Vagina (tissue), 2 donors: ENCODE measurements around the gene GFI1.

Source experiments
- POLR2A ChIP-seq, 2 donors: fragments of 450-650 bp; IDR thresholded peaks; one replicate each; pipeline ENCODE4 v1.6.1; 2017; ENCODE audit warnings: antibody characterized with exemption in 2 of 2, mild to moderate bottlenecking in 2 of 2, moderate library complexity in 2 of 2
- POLR2AphosphoS5 ChIP-seq, 2 donors: sonication (generic); formaldehyde crosslinking; IDR thresholded peaks; one replicate each; pipeline ENCODE4 v1.9.0; 2017; ENCODE audit warnings: antibody characterized with exemption in 2 of 2, mild to moderate bottlenecking in 2 of 2, low read depth in 1 of 2; ENCODE audit not compliant: insufficient read depth in 1 of 2
- TF ChIP-seq, protein P1 (sequence below), 3 experiments: fragments of 450-650 bp in 2 of 3; fragments of 200-600 bp in 1 of 3; sonication (generic) in 1 of 3; IDR thresholded peaks; one replicate each; pipeline ENCODE4 v1.5.1; 2017 to 2019; ENCODE audit warnings: antibody characterized with exemption in 3 of 3, mild to moderate bottlenecking in 2 of 3, moderate library complexity in 2 of 3

GRCh38 chr1:92430030-92430429, 56.7 kb downstream of the GFI1 start:
- TF ChIP-seq, protein P1, sequence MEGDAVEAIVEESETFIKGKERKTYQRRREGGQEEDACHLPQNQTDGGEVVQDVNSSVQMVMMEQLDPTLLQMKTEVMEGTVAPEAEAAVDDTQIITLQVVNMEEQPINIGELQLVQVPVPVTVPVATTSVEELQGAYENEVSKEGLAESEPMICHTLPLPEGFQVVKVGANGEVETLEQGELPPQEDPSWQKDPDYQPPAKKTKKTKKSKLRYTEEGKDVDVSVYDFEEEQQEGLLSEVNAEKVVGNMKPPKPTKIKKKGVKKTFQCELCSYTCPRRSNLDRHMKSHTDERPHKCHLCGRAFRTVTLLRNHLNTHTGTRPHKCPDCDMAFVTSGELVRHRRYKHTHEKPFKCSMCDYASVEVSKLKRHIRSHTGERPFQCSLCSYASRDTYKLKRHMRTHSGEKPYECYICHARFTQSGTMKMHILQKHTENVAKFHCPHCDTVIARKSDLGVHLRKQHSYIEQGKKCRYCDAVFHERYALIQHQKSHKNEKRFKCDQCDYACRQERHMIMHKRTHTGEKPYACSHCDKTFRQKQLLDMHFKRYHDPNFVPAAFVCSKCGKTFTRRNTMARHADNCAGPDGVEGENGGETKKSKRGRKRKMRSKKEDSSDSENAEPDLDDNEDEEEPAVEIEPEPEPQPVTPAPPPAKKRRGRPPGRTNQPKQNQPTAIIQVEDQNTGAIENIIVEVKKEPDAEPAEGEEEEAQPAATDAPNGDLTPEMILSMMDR (IDR thresholded peaks at IDR 0.05), result no peak
- TF ChIP-seq POLR2A (IDR thresholded peaks at IDR 0.05) (no peak), POLR2AphosphoS5 (IDR thresholded peaks at IDR 0.05; ENCODE audit: insufficient read depth in 1 of 2, low read depth in 1 of 2) (no peak)
